ENCODE measurements around the gene TECPR2. TPM values are rescaled to one million over a fixed set of nuclear protein-coding genes. Genes with fewer than 3 reads are reported as not detected.
A peak's percentile ranks its signal among the peaks of the same experiment; 100 is the strongest.

The TECPR2 gene
- total RNA-seq, 3 donors from 2014 or later = 19.8 to 25.2 (median 19.9) TPM

DNA sequence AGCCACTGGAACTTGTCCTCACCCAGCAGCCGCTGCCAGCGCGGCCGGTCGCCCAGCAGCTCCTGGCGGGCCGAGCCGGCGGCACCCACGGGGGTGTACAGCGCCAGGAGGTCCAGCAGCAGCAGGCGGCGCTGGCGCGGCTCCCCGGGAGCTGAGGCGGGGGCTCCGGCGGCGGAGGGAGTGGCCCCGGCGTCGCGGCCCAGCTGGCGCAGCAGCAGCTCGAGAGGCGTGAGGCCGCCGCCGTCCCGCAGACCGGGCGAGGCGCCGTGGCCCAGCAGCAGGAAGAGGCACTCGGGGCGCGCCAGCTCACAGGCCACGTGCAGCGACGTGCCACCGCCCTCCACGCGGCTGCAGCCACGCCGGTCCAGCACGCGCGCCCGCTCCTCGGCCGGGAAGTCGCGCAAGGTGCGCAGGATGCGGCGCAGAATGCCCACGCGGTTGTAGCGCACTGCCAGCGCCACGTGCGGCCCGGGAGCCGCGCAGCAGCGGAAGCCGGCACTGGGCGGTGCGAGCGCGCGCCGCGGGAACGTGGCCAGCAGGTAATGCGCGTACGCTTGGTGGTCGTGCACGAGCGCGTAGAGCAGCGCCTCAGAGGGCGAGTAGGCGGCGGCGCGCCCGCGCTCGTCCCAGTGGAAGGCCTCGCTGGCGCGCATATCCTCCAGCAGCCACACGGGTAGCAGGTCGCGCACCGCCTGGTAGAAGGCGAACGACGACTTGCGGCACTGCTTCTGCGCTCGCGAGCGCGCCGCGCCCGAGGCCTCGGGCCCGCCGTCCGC, 144.5 kb downstream of the TECPR2 start:
- Histone ChIP-seq H3K9me3 (no peaks in the 10 kb centered on the region), H3K4me3 (peak overlapping the region in 1 of 3 donors; percentile 9), H3K4me1 (peaks cover 2 to 4% of the 10 kb centered on the region in 2 donors), H3K27ac (no peak overlapping the region), H3K36me3 (no peaks in the 10 kb centered on the region), H3K27me3 (no peaks in the 10 kb centered on the region)
- intact Hi-C loops (cut with DNase I; ENCODE audit: low total_unique reads) = no loop called here
- TF ChIP-seq POLR2A (IDR thresholded peaks at IDR 0.05) (no peak), POLR2AphosphoS5 (IDR thresholded peaks at IDR 0.05) (no peak)
- no peak for DNase-seq (ENCODE audit: low spot score in 2 of 2)

DNA sequence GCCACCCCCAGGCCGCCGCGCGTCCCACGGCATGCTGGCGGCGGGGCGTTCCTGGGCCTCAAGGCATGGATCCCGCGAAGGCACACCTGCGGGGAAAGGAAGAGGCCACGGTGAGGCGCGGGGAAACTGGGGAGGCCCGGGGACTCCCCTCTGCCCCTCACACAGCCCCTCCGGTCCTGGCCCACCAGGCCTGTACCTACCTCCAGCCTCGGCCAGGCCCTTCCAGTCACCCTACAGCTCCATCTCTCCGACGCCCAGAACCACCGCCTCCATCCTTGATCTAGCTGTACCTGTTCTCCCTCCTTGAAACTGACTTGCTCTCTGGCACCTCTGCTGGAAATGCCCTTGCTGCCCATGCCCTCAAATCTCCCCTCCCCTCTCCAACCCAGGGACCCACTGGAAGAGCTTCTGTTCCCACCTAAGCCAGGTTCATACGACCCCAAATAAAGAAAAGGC, 145.1 kb downstream of the TECPR2 start:
- TF ChIP-seq POLR2A (IDR thresholded peaks at IDR 0.05) = no peak
- TF ChIP-seq, protein P1, sequence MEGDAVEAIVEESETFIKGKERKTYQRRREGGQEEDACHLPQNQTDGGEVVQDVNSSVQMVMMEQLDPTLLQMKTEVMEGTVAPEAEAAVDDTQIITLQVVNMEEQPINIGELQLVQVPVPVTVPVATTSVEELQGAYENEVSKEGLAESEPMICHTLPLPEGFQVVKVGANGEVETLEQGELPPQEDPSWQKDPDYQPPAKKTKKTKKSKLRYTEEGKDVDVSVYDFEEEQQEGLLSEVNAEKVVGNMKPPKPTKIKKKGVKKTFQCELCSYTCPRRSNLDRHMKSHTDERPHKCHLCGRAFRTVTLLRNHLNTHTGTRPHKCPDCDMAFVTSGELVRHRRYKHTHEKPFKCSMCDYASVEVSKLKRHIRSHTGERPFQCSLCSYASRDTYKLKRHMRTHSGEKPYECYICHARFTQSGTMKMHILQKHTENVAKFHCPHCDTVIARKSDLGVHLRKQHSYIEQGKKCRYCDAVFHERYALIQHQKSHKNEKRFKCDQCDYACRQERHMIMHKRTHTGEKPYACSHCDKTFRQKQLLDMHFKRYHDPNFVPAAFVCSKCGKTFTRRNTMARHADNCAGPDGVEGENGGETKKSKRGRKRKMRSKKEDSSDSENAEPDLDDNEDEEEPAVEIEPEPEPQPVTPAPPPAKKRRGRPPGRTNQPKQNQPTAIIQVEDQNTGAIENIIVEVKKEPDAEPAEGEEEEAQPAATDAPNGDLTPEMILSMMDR (IDR thresholded peaks at IDR 0.05) = peak in 1 of 3 donors; percentile 27
- no peak for DNase-seq (ENCODE audit: low spot score in 2 of 2)
- intact Hi-C loops (cut with DNase I; ENCODE audit: low total_unique reads) = no loop called here
- Histone ChIP-seq H3K36me3 (no peaks in the 10 kb centered on the region), H3K4me1 (peaks cover 2 to 4% of the 10 kb centered on the region in 2 donors), H3K9me3 (no peaks in the 10 kb centered on the region), H3K27ac (peak overlapping the region in 1 of 2 donors; percentile 92), H3K27me3 (no peaks in the 10 kb centered on the region), H3K4me3 (peak overlapping the region in 1 of 3 donors; percentile 9)

DNA sequence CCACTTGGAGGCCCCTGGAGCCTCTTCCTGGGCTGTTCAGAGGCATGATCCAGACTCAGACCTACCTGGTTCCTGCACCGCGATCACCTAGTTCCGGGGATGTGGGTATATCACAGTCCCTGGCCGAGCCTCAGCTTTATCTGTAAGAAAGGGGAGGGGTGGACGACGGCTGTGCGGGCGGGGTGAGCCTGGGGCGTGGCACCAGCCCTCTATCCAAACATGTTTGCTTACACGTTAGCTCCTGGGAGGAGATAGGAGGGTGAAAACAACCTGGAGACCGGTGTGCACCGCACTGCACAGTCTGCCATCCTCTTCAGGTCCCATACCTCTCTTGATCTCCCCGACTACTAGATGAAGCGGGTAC, 145.7 kb downstream of the TECPR2 start:
- H3K27ac ChIP-seq = peak overlapping the region; percentile 87 to 92
- H3K9me3 ChIP-seq = no peaks in the 10 kb centered on the region
- no peak for DNase-seq (ENCODE audit: low spot score in 2 of 2)
- peak overlapping the region in 2 of 3 donors; percentile 68 to 80 for H3K4me3 ChIP-seq
- no peaks in the 10 kb centered on the region for H3K27me3 ChIP-seq
- intact Hi-C loops (cut with DNase I; ENCODE audit: low total_unique reads) = no loop called here
- H3K4me1 ChIP-seq = peaks cover 2 to 4% of the 10 kb centered on the region in 2 donors
- H3K36me3 ChIP-seq = no peaks in the 10 kb centered on the region
- TF ChIP-seq, protein P1 (IDR thresholded peaks at IDR 0.05) = no peak
- TF ChIP-seq POLR2AphosphoS5 (IDR thresholded peaks at IDR 0.05) (no peak), POLR2A (IDR thresholded peaks at IDR 0.05) (no peak)

DNA sequence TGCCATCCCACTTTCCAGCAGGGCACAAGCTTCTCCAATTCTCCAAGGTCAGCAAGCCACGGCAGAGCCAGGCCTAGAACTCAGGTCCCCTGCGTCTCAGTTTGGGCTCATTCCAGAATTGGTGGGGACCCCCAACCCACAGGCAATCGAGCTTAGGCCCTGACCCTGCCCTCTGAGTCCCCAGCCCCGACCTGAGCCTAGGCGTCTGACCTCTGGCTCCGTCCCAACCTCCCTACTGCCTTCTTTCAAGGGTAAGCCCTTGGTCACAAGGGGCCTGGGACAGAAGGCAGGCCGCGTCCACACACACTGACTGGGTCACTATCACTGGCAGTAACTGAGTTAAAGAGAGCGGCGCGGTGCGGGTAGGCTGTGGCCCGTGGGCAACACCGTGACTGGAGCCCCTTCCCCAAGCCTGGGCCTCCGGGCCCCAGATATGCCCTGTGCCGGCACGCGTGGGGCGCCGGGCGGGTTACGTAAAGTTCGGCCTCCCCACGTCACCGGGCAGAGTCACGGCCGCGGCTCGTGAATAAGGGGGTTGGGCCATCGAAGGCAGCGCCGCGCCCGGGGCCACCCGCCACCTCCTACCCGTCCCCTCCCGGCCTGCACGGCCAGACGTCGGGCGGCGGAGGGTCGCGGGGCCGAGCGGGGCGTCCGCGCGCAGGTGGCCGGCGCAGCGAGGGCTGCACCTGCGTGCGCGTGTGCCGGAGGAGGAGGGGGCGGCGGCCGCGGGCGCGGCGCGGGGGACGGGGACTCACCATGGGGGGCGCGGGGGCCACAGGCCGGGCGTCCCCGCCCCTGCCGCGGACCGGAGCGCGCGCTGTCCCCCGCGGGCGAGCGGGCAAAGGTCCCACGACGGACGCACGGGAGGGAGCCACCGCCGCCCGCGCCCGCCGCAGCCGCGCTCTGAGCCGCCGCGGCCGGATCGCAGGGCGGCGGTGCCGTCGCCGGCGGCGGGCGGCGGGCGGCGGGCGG, 146.3 kb downstream of the TECPR2 start:
- Histone ChIP-seq H3K4me1 (peaks cover 2 to 4% of the 10 kb centered on the region in 2 donors), H3K36me3 (no peaks in the 10 kb centered on the region), H3K27ac (peak overlapping the region; percentile 87 to 92), H3K4me3 (peak overlapping the region; percentile 48 to 80 (median 68)), H3K9me3 (no peaks in the 10 kb centered on the region), H3K27me3 (no peaks in the 10 kb centered on the region)
- intact Hi-C loops (cut with DNase I; ENCODE audit: low total_unique reads) = no loop called here
- TF ChIP-seq, protein P1 (IDR thresholded peaks at IDR 0.05) = peak in 1 of 3 donors; percentile 5
- TF ChIP-seq POLR2A (IDR thresholded peaks at IDR 0.05) (no peak), POLR2AphosphoS5 (IDR thresholded peaks at IDR 0.05) (peak in 1 of 3 donors; percentile 43)
- DNase-seq (ENCODE audit: low spot score in 2 of 2) = peak in 1 of 2 donors; percentile 49

DNA sequence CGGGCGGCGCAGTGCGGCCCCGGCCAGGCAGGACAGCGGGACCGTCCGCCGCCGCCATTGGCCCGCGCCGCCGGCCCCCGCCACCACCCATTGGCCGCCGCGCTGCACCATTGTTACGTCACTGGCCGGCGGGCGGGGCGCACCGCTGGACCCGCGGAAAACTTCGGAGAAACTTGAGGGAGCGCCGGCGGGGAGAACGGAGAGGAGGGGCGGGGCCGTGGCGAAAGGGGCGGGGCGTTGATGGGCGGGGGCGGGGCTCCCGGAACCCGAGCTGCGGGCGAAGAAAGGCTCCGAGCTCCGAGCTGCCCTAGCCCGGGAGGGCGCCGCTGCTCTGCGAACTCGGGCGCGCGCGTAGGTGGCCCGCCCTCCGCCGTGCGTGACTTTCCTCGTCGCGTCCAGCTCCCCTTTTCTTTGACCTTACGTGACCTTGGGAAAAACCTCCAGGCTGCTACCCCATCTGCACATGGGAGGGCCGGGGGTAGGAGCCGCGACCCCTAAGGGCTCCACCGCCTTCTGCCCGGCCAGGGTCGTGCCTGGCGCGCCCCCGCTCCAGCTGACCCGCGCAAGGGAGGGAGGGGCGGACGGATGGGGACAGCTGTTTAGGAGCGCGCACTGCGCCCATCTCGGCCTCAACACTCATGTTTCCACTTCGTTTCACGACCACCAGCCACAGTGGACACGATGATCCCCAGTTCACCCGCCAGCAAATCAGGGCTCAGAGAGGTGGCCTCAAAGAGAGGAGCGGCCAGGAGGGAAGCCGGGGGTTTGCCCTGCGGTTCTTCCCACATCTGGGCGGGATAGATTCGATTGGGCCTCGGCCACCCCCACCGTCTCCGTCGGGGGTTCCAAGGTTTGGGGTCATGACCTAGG, 147.2 kb downstream of the TECPR2 start, which contains the start of gene ANKRD9:
Gene ANKRD9 (minus strand): TSS at position 31 of the 870 bp plus-strand sequence. CDS start 1,887 bp downstream, outside the sequence.
- TF ChIP-seq, protein P1 (IDR thresholded peaks at IDR 0.05) = no peak
- no peak for TF ChIP-seq POLR2AphosphoS5 (IDR thresholded peaks at IDR 0.05)
- no peak for TF ChIP-seq POLR2A (IDR thresholded peaks at IDR 0.05)
- peak; percentile 91 to 94 for DNase-seq (ENCODE audit: low spot score in 2 of 2)
- intact Hi-C loops (cut with DNase I; ENCODE audit: low total_unique reads) = loop anchor here (10.0 kb wide), 1 partner anchor 195 kb away; the partner anchor contains the start of gene ZNF839
- Histone ChIP-seq H3K4me1 (peaks cover 2 to 4% of the 10 kb centered on the region in 2 donors), H3K9me3 (no peaks in the 10 kb centered on the region), H3K27ac (peak within 1 kb of the TSS; percentile 87 to 92), H3K4me3 (peak within 1 kb of the TSS; percentile 53 to 80 (median 68)), H3K36me3 (no peaks in the 10 kb centered on the region), H3K27me3 (no peaks in the 10 kb centered on the region)

Data from breast epithelium (tissue), 4 donors.